ENCODE results near the gene FOXF2.

The FOXF2 gene

DNA sequence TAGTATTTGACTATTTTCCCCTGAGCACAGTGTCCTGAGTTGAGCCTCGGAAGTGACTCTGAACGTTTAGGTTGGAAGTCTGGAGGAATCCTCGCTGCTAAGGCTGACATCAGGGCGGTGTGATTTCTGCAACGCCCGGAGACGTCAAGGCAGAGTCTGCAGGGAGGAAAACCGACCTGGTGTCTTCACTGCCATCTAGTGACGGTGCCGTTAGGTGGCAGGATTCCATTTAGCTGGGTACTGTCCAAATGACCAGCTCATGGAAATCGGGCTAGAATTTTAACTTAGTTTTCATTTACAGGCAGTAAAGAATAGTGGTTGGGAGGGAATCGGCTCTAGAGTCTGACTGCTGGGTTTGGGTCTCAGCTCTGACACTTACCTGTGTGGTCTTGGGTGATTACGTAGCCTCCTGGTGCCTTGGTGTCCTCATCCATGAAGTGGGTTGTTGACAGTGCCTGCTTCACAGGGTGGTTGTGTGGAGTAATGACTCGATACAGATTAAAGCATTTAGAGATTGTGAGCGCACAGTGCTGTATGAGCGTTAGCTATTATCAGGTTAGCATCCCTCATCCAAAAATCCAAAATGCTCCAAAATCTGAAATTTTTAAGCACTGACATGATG is 35.0 kb downstream of the FOXF2 start:
- TF ChIP-seq CTCF (IDR thresholded peaks at IDR 0.05; ENCODE audit: low read depth, low read length) (peak; percentile 93), POLR2A (IDR thresholded peaks at IDR 0.05; ENCODE audit: extremely low read depth, insufficient read length) (no peak), MYC (IDR thresholded peaks at IDR 0.05; ENCODE audit: low read depth, low read length) (peak; percentile 32; the same call in 1 of the 2 replicates)
- DNase-seq (ENCODE audit: low read depth) = peak; percentile 74
- no peak overlapping the region for H3K4me3 ChIP-seq (ENCODE audit: low read depth, low read length)

- TF ChIP-seq POLR2A (IDR thresholded peaks at IDR 0.05; ENCODE audit: extremely low read depth, insufficient read length) = no peak
- no peak for TF ChIP-seq CTCF (IDR thresholded peaks at IDR 0.05; ENCODE audit: low read depth, low read length)
- TF ChIP-seq MYC (IDR thresholded peaks at IDR 0.05; ENCODE audit: low read depth, low read length) = no peak
- TF ChIP-seq, protein P1, sequence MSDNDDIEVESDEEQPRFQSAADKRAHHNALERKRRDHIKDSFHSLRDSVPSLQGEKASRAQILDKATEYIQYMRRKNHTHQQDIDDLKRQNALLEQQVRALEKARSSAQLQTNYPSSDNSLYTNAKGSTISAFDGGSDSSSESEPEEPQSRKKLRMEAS (IDR thresholded peaks at IDR 0.05; ENCODE audit: low read depth, low read length) = no peak
- H3K4me3 ChIP-seq (ENCODE audit: low read depth, low read length) = no peak overlapping the region
- peak; percentile 37 for DNase-seq (ENCODE audit: low read depth)
Measured at GRCh38 chr6:1426416-1426815, 37.0 kb downstream of the FOXF2 start.

- DNase-seq (ENCODE audit: low read depth) = no peak
- no peak overlapping the region for H3K4me3 ChIP-seq (ENCODE audit: low read depth, low read length)
- TF ChIP-seq CTCF (IDR thresholded peaks at IDR 0.05; ENCODE audit: low read depth, low read length) (no peak), MYC (IDR thresholded peaks at IDR 0.05; ENCODE audit: low read depth, low read length) (no peak)
Measured at GRCh38 chr6:1435806-1436205, 46.4 kb downstream of the FOXF2 start.

GRCh38 chr6:1436334-1437306 is 47.2 kb downstream of the FOXF2 start:
- no peak for TF ChIP-seq MYC (IDR thresholded peaks at IDR 0.05; ENCODE audit: low read depth, low read length)
- TF ChIP-seq, protein P1 (IDR thresholded peaks at IDR 0.05; ENCODE audit: low read depth, low read length) = no peak
- TF ChIP-seq CTCF (IDR thresholded peaks at IDR 0.05; ENCODE audit: low read depth, low read length) = peak; percentile 72
- TF ChIP-seq POLR2A (IDR thresholded peaks at IDR 0.05; ENCODE audit: extremely low read depth, insufficient read length) = no peak
- no peak overlapping the region for H3K4me3 ChIP-seq (ENCODE audit: low read depth, low read length)
- peak; percentile 79 for DNase-seq (ENCODE audit: low read depth)

GRCh38 chr6:1437553-1438406 is 48.4 kb downstream of the FOXF2 start:
- H3K4me3 ChIP-seq (ENCODE audit: low read depth, low read length) = no peak overlapping the region
- TF ChIP-seq CTCF (IDR thresholded peaks at IDR 0.05; ENCODE audit: low read depth, low read length) = no peak
- TF ChIP-seq MYC (IDR thresholded peaks at IDR 0.05; ENCODE audit: low read depth, low read length) = no peak
- TF ChIP-seq POLR2A (IDR thresholded peaks at IDR 0.05; ENCODE audit: extremely low read depth, insufficient read length) = no peak
- TF ChIP-seq, protein P1 (IDR thresholded peaks at IDR 0.05; ENCODE audit: low read depth, low read length) = no peak
- no peak for DNase-seq (ENCODE audit: low read depth)

Data from NB4 (cell line).